Activated CD4-positive, alpha-beta T cell treated with anti-CD3 and anti-CD28 coated beads, Interleukin-2, amount 50 U/mL, for 24 hours (primary cell): ENCODE measurements around the gene RHOT2.

Source experiments
- DNase-seq, 2 donors: peaks; one replicate each; pipeline ENCODE4 v3.0.0-alpha.2; 2020; ENCODE audit warnings: low read depth in 1 of 2, low spot score in 1 of 2

The RHOT2 gene

DNA sequence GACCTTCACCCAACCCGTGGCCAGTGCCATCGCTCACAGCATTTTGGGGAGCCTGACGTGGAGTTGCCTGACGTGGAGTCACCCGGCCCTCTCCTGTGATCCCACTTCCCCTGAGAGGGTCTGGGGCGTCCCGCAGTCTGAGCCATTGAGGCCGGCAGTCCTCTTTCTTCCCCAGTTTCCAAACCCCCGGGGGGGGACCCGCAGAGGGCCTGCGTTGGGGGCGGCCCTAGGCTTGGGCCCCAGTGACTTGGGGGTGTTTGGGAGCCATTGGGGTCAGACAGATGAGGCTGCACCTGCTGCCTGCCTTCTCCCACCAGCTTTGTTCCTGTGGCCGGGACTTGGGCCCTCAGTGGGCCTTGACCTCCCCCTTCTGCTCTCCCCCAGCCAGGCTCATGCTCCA is 1.7 kb downstream of the RHOT2 start:
- DNase-seq: no peak

DNA sequence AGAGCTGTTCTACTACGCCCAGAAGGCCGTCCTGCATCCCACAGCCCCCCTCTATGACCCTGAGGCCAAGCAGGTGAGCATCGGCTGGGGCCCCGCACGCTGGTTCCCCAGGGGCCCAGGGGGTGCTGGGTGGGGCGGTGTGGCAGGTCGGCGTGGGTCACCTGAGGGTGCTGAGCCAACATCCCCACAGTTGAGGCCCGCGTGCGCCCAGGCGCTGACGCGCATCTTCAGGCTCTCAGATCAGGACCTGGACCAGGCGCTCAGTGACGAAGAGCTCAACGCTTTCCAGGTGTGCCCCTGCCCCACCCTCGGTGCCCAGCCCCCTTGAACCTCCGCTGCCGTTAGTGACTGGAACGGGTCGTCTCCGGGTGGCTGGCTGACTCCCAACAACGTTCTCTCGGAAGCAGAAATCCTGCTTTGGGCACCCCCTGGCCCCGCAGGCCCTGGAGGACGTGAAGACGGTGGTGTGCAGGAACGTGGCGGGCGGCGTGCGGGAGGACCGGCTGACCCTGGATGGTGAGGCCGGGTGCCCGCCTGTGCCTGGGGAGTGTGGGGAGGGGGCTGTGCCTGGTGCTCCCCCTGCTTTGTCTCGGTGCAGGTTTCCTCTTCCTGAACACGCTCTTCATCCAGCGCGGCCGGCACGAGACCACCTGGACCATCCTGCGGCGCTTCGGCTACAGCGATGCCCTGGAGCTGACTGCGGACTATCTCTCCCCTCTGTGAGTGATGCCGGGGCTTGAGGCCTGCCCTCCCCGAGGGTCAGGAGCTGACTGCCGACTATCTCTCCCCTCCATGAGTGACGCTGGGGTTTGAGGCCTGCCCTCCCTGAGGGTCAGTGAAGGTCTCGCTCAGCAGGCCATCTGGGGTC is 2.8 kb downstream of the RHOT2 start:
- no peak for DNase-seq

DNA sequence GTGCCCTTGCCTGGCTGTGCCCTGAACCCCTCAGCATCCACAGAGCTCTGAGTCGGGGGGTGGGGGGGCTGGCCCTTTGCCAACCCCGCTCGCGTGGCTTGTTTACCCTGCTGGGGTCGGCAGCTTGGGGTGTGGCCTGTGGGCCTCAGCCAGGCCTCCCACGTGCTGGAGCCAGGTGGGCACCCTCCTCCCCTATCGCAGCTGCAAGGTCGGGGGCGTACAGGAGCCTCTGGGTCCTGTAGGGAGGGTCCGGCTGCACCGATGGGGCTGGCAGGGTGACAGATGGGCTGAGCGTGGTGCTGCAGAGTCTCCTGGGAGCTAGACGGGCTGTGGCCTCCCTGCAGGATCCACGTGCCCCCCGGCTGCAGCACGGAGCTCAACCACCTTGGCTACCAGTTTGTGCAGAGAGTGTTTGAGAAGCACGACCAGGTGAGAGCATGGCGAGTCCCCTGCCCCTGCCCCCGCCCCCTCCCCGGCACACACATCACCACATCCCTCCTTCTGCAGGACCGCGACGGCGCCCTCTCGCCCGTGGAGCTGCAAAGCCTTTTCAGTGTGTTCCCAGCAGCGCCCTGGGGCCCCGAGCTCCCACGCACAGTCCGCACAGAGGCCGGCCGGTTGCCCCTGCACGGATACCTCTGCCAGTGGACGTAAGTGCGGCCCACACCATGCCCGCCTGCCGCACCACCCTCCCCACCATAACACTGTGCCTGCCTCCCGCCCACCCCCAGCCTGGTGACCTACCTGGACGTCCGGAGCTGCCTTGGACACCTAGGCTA is 3.6 kb downstream of the RHOT2 start:
- DNase-seq: no peak

- no peak for DNase-seq
These were observed 4.4 kb downstream of the RHOT2 start for GRCh38 chr16:672371-672770.

- DNase-seq: no peak
These were observed 4.9 kb downstream of the RHOT2 start for GRCh38 chr16:672851-673250.

- DNase-seq: no peak
These were observed 5.6 kb downstream of the RHOT2 start for GRCh38 chr16:673399-673991.

- no peak for DNase-seq
These were observed 6.4 kb downstream of the RHOT2 start for GRCh38 chr16:674214-674881.

GRCh38 chr16:674968-675883 is 7.3 kb downstream of the RHOT2 start, which contains the start of gene RHBDL1:
TSS of gene RHBDL1 (plus strand) at chr16:675671. CDS start at chr16:675791, 120 bp downstream.
- no peak for DNase-seq

DNA sequence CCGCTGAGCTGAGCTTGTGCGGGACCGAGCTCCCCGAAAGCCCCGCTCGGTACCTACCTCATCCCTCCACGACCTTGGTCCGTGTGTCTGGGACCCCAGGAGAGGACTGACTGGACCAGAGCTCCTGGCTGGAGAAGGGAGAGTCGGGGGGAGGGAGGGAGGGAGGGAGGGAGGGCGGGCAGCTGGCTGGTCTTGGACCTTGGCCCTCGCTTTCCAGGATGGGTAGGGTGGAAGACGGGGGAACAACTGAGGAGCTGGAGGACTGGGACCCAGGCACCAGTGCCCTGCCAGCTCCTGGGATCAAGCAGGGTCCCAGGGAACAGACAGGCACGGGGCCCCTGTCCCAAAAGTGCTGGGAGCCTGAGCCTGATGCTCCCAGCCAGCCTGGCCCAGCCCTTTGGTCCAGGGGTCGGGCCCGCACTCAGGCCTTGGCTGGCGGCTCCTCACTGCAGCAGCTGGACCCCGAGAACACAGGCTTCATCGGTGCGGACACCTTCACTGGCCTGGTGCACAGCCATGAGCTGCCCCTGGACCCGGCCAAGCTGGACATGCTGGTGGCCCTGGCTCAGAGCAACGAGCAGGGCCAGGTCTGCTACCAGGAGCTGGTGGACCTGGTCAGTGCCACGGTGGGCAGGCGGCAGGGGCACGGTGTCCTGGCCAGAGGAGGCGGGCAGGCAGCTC is 8.1 kb downstream of the RHOT2 start:
- DNase-seq: no peak

DNA sequence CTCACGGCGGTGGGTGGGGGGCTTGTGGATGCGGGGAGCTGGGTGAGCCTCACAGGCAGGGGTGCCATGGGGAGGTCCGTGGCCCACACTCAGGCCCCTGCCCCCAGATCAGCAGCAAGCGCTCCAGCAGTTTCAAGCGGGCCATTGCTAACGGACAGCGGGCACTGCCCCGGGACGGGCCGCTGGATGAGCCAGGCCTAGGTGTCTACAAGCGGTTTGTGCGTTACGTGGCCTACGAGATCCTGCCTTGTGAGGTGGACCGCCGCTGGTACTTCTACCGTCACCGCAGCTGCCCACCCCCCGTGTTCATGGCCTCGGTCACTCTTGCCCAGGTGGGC is 8.6 kb downstream of the RHOT2 start:
- DNase-seq: no peak

DNA sequence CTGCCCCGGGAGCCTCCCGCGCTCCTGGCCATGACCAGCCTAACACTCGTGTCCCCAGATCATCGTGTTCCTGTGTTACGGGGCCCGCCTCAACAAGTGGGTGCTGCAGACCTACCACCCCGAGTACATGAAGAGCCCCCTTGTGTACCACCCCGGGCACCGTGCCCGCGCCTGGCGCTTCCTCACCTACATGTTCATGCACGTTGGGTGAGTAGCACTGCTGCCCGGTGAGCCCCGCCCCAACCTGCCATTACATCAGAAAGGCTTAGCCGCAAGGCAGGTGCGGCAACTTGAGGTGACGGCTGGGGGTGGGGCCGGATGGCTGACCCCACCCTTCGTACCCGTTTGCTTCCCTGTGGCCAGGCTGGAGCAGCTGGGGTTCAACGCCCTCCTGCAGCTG is 9.0 kb downstream of the RHOT2 start:
- no peak for DNase-seq

DNA sequence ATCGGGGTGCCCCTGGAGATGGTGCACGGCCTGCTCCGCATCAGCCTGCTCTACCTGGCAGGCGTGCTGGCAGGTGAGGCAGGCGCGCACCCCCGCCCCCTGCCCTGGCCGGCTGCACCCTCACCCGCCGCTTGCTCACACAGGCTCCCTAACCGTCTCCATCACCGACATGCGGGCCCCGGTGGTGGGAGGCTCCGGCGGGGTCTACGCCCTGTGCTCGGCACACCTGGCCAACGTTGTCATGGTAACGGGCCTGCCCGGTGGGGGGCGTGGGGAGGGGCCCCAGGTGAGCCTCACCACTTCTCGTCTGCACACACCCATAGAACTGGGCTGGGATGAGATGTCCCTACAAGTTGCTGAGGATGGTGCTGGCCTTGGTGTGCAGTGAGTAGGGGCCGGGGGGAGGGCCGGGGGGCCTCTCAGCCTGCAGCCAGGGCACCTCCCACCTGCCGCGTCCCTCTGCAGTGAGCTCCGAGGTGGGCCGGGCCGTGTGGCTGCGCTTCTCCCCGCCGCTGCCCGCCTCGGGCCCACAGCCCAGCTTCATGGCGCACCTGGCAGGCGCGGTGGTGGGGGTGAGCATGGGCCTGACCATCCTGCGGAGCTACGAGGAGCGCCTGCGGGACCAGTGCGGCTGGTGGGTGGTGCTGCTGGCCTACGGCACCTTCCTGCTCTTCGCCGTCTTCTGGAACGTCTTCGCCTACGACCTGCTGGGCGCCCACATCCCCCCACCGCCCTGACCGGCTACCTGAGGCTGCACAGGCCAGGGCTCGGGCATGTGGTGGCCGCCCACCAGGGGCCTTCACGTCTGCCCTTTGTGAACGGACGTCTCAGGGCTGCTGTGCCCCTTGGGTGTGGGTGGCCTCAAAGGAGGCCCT is 9.6 kb downstream of the RHOT2 start:
- no peak for DNase-seq

DNA sequence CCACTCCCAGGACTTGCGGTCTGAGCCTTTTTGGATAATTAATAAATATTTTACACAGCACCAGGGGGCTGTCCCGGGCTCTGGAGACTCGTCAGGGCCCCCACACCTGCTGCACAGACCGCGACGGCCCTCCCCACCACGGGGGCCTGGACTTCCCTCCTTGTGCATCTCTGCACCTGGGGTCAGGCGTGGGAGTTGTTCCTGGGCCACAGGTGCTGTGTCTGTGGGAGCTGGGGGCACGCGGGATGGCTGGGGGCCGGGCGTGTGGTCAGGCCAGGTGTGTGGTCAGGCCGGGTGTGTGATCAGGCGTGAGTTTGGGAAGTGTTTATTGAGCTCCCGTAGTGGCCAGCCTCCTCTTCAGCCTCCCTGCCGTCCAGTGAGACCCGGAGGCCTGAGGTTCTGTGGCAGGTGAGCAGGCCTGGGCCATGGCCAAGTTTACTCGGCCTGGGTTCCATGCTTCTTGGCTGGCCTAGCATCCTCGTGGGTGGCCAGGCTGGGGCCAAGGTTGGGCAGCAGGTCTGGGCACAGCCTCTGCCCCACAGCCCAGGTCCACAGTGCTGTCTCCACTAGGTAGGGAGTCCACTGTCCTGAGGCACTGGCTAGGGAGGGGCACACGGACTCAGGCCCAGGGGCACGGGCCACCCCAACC is 10.4 kb downstream of the RHOT2 start:
- no peak for DNase-seq

DNA sequence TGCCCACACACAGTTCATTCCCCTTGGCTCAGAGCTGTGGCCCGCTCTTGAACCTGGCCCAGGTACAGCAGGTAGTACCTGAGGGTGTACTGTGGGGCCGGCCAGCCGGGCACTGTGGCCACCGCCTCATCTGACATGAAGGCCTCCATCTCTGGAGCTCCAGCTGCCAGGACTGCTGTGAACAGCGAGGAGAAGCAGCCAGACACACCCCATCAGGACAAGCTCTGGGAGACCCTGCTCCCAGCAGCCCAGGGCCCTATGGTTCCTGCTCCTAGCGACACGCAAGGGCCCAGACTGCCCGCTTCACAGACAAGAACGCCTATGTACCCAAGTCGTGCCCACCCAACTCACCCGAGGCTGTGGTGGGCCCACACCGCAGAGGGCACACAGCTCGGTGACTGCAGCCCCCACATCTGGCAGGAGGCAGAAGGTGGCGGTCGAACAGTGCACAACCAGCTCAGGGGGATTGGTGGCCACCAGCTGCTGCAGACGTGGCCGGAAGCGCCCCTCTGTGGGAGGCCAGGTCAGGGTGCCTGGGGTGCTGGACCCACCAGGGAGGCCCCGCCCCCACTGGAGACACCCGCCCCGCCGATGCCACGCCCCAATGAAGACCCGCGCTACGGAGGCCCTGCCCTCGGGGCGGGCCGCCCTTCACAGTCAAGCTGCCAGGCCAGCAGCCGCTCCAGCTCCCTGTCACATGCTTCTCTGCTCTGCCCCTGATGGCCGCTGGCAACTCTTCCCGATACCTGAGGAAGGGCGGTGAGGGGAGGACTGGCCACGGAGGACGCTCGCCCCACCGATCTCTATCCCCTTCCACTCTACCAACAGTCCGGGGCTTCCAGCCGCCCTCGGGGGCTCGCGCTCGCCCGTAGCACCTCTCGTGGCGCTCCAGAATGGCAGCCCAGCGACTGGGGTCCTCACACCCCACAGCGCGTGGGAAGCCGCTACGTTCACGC is 11.2 kb downstream of the RHOT2 start:
- no peak for DNase-seq

DNA sequence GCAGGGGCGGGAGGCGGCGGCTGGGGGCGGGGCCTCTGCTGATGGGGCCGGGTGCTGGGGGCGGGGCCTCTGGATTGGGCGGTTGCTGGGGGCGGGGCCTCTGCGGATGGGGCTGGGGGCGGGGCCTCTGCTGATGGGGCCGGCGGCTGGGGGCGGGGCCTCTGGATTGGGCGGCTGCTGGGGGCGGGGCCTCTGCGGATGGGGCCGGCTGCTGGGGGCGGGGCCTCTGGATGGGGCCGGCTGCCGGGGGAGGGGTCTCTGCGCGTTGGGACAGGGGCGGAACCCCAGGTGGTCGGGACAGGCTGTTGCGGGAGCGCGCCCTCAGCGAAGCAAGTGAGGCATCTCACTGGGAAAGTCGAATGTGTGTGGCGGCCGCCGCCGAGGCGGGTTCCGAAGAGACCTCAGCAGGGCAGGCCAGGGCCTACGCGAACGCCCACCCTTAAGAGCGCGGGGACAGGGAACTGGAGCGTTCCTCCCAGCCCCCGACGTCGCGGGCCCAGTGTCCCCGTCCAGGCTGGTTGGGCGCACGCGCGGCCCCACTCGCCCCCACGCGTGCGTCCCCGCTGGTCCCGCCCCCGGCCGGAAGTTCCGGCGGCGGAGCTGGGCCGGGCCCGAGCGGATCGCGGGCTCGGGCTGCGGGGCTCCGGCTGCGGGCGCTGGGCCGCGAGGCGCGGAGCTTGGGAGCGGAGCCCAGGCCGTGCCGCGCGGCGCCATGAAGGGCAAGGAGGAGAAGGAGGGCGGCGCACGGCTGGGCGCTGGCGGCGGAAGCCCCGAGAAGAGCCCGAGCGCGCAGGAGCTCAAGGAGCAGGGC is 12.1 kb downstream of the RHOT2 start, which contains the start of gene STUB1:
Gene STUB1 (plus strand): TSS at position 597 of the 811 bp plus-strand sequence. CDS start 116 bp downstream, at position 713.
- peak; percentile 78 to 84 for DNase-seq

DNA sequence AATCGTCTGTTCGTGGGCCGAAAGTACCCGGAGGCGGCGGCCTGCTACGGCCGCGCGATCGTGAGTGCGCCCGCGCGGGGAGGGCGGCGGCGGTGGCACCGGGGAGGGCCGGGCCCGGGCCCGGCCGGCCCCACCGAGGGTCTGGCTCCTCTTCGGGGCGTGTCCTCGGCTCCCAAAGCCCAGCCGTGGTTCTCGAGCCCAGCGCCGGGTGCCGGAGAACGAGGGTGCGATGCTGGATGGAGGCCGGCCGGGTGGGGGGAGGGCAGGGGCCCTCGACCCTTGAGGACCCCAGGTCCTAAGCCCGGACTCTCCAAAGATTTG is 12.7 kb downstream of the RHOT2 start:
- no peak for DNase-seq
